ENCODE measurements around the gene RBM34.
"Not testable (repeated sequence)": the region's sequence is repeated elsewhere in the genome, so short reads cannot be mapped to it uniquely, and the experiment has no call there.

RBM34 gene, protein sequence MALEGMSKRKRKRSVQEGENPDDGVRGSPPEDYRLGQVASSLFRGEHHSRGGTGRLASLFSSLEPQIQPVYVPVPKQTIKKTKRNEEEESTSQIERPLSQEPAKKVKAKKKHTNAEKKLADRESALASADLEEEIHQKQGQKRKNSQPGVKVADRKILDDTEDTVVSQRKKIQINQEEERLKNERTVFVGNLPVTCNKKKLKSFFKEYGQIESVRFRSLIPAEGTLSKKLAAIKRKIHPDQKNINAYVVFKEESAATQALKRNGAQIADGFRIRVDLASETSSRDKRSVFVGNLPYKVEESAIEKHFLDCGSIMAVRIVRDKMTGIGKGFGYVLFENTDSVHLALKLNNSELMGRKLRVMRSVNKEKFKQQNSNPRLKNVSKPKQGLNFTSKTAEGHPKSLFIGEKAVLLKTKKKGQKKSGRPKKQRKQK

GRCh38 chr1:235160957-235161684, at the start of gene RBM34:
Gene RBM34 (minus strand): TSS chr1:235161250. CDS start chr1:235161226, 24 bp downstream.
- peak; percentile 56 for DNase-seq (ENCODE audit: low read depth)

- DNase-seq (ENCODE audit: low read depth), result no peak
Measured at GRCh38 chr1:235207209-235207565, 46.1 kb upstream of the RBM34 start.

GRCh38 chr1:235206533-235207208, 45.6 kb upstream of the RBM34 start:
- DNase-seq (ENCODE audit: low read depth), result no peak

GRCh38 chr1:235205687-235206086, 44.6 kb upstream of the RBM34 start:
- DNase-seq (ENCODE audit: low read depth), result no peak

DNA sequence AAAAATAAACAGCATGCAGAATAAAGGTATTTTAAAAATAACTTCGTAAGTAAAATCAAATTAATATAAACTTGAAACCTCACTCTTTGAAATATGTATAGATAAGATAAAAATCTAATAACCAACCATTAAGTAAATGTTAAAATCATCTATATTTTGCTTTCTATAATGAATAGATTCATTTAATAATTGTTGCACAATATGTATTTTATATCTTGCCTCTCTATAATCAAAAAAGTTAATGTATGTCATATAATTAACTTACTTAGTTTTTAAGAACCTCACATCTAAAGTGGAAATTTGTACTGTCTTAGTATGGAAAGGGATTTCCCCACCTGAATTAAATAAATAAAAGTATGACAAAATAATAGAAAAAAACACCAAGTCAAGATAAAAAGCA, 42.4 kb upstream of the RBM34 start:
- no peak for DNase-seq (ENCODE audit: low read depth)

DNA sequence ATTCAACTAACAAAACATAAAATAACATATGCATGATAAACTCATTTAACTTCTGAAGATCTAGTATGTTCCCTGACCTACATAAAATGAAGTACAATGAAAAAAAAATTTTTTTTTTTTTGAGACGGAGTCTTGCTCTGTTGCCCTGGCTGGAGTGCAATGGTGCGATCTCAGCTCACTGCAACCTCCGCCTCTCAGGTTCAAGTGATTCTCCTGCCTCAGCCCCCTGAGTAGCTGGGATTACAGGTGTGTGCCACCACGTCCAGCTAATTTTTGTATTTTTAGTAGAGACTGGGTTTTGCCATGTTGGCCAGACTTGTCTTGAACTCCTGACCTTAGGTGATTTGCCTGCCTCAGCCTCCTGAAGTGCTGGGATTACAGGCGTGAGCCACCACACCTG, 41.4 kb upstream of the RBM34 start:
- not testable (repeated sequence) for DNase-seq (ENCODE audit: low read depth)

- peak; percentile 3 for DNase-seq (ENCODE audit: low read depth)
Measured at GRCh38 chr1:235199441-235199840, 38.4 kb upstream of the RBM34 start.

- no peak for DNase-seq (ENCODE audit: low read depth)
Measured at GRCh38 chr1:235190431-235190830, 29.4 kb upstream of the RBM34 start.

GRCh38 chr1:235187316-235187715, 26.3 kb upstream of the RBM34 start:
- no peak for DNase-seq (ENCODE audit: low read depth)

GRCh38 chr1:235181561-235182245, 20.7 kb upstream of the RBM34 start:
- DNase-seq (ENCODE audit: low read depth), result no peak

DNA sequence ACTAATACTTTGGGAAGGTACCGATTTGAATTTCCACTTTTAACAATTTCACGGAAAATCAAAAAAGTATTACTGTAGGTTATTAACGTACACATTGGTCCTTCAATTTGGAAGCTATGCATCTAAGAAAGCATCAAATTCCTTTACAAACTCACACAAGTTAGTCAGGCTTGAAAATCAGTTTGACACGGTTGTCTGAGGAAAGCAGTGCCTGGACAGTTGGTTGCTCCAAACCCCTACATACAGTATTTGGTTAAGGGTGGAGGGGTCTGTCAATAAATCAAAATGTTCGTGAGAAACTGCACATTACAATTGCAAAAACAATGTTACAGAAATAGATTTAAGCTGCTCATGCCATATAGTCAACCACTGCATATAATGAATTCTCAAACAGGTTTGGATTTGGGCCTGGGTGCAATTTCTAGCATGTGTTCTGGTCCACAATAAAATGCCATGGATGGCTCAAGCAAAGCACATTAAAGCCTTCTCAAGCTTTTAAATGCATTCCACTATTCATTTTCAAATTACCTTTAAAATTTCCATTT, 19.9 kb upstream of the RBM34 start:
- no peak for DNase-seq (ENCODE audit: low read depth)

DNA sequence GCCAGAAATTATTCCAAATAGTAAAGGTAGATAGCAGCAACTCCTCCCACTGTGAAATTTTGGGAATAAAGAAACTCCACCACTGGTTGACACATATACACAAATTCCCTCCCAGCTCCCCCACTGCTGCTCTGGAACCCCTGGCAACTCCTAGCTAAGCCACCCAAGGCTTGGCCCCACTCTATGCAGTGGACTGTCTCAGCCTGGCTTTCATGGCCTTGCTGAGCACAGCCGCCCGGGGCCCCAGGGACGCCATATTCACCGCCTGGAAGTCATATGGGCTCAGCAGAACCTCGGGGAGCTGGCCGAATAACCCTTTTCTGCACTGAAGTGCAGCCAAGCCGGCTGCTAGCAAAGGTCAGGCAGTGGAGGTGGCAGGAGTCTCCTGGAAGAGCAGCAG, 15.4 kb upstream of the RBM34 start:
- no peak for DNase-seq (ENCODE audit: low read depth)

DNA sequence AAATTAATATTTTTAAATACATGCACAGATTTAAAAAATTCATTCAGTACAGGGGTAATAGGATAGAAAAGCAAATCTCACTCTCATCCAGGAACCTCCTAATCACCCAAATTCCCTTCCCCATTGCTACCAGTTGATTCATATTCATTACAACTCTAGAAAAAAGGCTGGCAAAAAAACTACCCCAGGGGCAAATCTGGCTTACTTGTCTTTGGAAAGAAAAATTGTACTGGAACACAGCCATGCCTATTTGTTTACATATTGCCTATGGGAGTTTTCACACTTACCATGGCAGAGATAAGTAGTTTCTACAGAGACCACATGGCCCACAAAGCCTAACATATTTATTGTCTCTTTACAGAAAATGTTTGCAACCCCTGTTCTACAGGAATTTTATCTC, 8.9 kb upstream of the RBM34 start:
- no peak for DNase-seq (ENCODE audit: low read depth)

DNA sequence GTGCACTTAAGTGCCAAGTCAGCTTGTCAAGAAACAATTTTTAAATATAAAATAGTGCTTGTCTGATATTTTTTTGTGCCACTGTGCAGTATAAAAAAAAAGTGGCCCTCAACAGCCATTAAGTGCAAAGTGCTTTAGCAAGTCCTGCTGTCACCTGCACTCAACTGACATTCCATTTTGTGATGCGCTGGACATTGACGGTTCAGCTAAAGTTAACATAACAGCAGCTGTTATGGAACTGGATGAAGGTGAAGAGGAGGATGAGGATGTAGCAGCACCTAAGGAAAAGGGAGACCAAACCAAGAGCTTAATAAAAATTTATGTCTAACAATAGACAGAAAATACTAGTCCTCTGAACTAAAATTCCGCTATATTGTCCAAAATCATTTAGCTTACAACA, 7.3 kb upstream of the RBM34 start:
- no peak for DNase-seq (ENCODE audit: low read depth)

- no peak for DNase-seq (ENCODE audit: low read depth)
Measured at GRCh38 chr1:235161685-235162327, 756 bp upstream of the RBM34 start.

GRCh38 chr1:235160383-235160956, 580 bp downstream of the RBM34 start:
- peak; percentile 34 for DNase-seq (ENCODE audit: low read depth)

GRCh38 chr1:235159930-235160329, 1.1 kb downstream of the RBM34 start:
- DNase-seq (ENCODE audit: low read depth), result not testable (repeated sequence)

DNA sequence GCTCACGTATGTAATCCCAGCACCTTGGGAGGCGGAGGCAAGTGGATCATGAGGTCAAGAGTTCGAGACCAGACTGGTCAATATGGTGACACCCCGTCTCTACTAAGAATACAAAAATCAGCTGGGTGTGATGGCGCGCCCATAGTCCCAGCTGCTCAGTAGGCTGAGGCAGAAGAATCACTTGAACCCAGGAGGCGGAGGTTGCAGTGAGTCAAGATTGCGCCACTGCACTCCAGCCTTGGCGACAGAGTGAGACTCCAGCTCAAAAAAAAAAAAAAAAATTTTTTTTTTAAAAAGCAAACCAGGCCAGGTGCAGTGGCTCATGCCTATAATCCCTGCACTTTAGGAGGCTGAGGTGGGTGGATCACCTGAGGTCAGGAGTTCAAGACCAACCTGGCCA, 1.8 kb downstream of the RBM34 start:
- not testable (repeated sequence) for DNase-seq (ENCODE audit: low read depth)

- DNase-seq (ENCODE audit: low read depth), result no peak
Measured at GRCh38 chr1:235158680-235159079, 2.4 kb downstream of the RBM34 start.

GRCh38 chr1:235157150-235157549, 3.9 kb downstream of the RBM34 start:
- DNase-seq (ENCODE audit: low read depth), result no peak

DNA sequence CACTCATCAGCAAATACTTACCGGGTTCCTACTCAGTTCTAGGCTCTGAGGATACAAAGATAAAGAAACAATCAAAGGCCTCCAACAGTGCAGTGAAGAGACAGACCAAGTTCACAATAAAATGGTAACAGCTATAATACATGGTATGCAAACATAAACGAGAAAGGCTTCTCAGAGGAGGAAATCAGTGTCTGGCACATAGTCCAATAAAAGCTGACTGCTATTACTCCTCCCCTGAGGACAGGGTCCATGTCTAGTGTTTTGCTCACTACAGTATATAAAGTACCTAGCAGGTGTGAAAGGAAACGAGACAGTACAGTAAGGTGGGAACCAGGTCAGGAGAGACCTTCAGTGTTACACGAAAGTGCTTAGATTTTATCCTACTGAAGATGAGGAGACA, 4.3 kb downstream of the RBM34 start:
- no peak for DNase-seq (ENCODE audit: low read depth)
